GM21723 (cell line): ENCODE results near the gene LIG1.

Experiments used
- ATAC-seq: cut with Tn5 transposase; IDR thresholded peaks from one replicate; pipeline ENCODE4 v1.9.1; 2021; ENCODE audit warnings: mild to moderate bottlenecking, moderate library complexity; ENCODE audit not compliant: unreplicated experiment

The LIG1 gene

DNA sequence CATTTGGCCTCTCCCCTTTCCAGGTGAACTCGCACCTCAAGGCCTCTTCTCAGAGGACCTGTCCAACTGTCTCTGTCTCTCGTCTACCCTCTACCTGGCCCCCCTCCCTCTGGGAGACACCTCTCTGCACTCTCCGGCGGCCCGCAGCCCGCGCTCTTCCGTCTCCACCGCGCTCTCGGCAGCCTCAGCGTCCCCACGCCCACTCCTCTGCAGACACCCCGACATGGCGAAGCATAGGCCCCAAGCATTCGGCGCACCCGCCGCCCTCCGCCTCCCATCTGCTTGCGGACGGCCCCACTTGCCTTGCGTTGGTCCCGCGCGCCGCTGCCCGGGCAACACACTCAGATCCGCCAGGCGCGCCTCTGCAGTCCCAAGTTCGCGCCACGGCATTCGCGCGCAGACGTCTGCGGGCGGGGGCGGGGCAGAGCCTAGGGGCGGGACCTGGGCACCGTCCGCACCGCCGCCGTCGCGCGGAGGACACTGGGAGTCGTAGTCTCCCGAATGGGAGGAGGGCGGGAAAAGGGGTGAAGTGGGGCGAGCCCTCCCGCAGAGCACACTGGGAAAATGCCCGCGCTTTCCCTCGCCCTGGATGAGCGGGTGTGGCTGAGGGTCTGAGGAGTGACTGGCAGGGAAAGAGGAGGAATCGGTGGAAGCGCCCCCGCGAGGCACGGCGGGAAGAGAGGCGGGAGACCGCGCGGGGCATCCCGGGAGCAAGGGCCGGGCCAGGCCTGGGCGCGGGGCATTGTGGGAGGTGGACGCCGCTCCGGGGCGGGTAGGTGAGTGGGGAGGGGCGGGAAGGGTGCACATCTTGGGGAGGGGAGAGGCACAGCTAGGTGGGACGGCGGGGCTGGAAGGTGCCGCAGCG is at the start of gene LIG1, which contains the start of gene ZSWIM9:
Gene LIG1, minus strand, starts transcription at position 406 of the 865 bp plus-strand sequence. CDS start 4,778 bp downstream, outside the sequence.
Gene ZSWIM9, plus strand, starts transcription at position 742 of the 865 bp plus-strand sequence. CDS start 1,123 bp downstream, outside the sequence.
- ATAC-seq: peak; percentile 76

GRCh38 chr19:48218997-48219396 is 48.9 kb upstream of the LIG1 start:
- no peak for ATAC-seq

DNA sequence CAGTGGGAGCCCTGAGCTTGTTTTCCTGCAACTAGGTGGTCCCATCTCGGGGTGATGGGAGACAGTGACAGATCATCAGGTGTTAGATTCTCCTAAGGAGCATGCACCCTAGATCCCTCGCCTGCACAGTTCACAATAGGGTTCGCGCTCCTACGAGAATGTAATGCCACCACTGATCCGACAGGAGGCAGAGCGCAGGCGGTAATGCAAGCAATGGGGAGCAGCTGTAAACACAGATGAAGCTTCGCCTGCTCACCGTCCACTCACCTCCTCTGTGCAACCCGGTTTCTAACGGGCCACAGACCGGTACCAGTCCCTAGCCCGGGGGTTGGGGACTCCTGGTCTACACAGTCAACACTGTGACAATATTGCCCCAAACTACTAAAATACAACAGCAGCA is 46.8 kb upstream of the LIG1 start:
- no peak for ATAC-seq

- no peak for ATAC-seq
These were observed 43.8 kb upstream of the LIG1 start for GRCh38 chr19:48213959-48214358.

DNA sequence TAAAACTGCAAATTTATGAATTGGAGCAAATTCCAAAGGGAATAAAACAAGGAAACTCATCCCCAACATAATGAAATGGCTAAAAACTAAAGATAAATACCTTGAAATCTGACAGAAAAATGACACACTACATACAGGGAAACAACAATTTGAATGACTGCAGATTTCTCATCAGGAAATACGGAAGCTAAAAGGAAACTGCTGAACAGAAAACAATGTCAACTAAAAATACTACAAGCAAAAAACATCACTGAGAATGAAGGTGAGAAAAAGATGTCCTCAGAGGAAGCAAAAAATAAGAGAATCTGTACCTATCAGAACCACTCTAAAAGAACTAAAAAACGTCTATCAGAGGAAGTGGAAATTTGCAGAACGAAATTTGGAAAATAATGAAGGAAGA is 39.9 kb upstream of the LIG1 start:
- ATAC-seq: no peak

GRCh38 chr19:48206397-48207093 is 36.4 kb upstream of the LIG1 start:
- ATAC-seq: no peak

DNA sequence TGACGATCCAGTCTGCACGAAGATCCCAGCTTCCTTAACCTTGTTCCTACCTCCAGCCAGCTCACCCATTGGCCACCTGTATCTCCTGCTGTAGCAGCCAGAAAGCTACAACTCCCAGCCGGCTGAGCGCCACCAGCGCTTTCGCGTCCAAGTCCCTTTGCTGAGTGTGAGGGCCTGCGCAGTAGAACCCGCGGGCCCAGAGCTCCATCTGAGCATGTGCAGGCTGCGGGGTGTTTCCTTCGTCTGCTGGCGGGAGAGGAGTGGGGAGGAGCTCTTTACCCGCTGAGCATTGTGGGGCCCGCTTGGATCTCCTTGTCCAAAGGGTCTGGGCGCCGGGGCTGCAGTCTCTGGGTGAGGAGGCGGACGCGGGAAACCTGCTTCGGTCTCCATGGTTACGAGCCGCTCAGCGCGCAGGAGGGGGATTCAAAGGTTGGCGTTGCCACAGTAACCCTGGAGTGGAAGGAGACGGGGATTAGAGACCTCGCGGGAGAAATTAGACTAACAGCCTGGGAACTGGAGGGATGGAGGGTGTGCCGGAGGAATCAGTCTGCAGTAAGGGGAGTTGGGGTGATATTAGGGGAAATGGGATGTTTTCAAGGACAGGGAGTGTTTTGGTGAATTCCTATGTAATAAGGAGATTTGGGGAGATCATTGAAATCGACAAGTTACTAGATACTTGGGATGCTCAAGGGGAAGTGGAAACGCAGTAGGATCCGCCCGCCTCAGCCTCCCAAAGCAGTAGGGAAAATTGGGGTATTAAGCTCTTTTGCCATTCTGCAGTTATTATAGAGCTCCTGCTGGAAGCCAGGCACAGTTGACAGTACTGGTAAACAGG is 33.9 kb upstream of the LIG1 start:
- peak; percentile 89 for ATAC-seq

- ATAC-seq: no peak
These were observed 33.2 kb upstream of the LIG1 start for GRCh38 chr19:48203222-48203793.

- no peak for ATAC-seq
These were observed 27.0 kb upstream of the LIG1 start for GRCh38 chr19:48196933-48197665.

GRCh38 chr19:48196321-48196763 is 26.2 kb upstream of the LIG1 start:
- no peak for ATAC-seq

DNA sequence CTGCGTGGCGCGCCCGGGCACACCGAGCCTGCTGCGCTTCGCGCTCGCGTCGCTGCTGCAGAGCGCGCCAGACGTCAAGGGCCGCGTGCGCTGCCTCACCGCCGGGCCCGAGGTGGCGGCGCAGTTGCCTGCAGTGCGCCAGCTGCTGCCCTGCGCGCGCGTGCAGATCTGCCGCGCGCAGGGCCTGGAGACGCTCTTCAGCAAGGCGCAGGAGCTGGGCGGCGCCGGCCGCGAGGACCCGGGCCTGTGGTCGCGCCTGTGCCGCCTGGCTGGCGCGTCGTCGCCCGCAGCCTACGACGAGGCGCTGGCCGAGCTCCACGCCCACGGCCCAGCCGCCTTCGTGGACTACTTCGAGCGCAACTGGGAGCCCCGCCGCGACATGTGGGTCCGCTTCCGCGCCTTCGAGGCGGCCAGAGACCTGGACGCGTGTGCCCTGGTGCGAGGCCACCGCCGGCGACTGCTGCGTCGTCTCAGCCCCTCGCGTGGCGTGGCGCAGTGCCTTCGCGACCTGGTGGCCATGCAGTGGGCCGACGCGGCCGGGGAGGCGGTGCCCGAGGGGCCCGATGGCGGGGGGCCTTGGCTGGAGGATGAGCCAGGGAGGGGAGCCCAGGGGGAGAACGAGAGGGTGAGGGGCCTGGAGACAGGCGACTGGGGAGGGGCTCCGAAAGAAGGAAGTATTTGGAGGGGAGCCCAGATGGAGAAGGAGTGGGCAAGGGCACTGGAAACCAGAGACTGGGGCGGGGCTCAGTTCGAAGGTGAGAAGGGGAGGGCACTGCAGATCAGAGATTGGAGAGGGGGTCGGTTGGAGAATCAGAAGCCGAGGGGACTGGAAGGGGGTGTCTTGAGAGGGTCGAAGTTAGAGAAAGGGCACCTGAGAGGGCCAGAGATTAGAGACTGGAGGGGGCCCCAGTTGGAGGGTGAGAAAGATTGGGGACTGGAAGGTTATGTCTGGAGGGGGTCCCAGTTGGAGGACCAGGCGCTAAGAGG is 25.0 kb upstream of the LIG1 start:
- no peak for ATAC-seq

DNA sequence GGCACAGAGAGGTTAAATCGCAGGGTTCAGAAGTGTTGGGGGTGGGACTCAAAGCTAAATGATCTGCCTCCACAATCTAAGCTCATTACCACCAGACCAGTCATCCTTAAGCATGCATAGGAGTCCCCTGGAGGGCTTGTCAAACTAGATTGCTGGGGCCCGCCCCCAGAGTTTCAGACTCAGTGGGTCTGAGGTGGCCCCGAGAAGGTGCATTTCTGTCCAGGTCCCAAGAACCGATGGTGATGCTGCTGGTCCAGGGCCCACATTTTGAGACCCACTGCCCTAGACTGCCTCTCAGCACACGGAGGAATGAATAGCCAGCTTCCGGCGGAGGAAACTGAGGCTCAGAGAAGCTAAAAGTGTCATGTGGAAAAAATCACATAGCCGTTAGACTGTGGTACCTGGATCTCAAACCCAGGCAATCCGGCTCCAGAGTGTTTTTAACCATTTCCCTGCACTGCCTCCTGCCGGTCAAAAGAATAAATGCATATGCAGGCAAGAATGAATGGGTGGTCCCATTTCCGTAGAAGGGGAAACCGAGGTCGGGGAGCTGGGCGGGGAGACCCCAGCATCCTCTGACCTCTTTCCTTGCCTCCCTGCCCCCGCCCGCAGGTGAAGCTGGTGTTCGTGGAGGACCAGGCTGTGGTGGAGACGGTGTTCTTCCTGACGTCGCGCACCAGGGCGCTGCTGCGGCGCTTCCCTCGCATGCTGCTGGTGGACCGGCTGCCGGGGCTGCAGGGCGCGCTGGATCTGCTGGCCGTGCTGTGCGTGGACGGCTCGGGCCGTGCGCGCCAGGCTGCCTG is 24.1 kb upstream of the LIG1 start:
- ATAC-seq: no peak

DNA sequence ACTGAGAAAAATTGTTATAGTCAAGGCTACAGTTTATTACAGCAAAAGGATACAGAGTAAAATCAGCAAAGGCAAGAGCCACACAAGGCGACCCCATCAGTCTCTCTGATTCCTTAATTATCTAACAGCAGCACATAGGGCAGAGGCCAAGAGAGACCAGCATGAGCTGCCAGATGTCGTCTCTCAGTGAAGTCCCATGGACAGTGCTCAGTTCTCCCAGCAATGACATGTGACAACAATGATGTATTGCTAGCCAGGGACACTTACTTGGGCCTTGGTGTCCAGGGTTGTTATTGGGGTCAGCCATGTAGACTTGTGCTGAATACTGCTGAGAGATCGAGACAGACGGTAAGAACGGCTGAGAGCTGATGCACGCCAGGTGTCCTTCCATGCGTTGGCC is 22.6 kb upstream of the LIG1 start:
- ATAC-seq: no peak

DNA sequence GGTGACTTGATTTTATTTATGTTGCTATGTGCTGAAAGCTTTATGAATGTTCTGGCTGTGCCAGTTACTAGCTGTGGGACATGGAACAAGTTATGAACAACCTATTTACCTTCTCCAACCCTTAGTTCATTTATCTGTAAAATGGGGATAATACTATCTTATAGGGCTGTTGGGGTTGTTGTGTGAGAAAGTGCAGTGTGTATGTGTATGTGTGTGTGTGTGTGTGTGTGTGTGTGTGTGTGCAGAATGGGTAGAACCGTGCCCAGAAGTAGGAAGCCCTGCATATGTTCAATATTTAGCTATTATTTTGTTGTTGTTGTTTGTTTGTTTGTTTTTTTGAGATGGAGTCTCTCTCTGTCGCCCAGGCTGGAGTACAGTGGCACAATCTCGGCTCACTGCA is 20.7 kb upstream of the LIG1 start:
- ATAC-seq: no peak

GRCh38 chr19:48190288-48190884 is 20.2 kb upstream of the LIG1 start:
- ATAC-seq: no peak

DNA sequence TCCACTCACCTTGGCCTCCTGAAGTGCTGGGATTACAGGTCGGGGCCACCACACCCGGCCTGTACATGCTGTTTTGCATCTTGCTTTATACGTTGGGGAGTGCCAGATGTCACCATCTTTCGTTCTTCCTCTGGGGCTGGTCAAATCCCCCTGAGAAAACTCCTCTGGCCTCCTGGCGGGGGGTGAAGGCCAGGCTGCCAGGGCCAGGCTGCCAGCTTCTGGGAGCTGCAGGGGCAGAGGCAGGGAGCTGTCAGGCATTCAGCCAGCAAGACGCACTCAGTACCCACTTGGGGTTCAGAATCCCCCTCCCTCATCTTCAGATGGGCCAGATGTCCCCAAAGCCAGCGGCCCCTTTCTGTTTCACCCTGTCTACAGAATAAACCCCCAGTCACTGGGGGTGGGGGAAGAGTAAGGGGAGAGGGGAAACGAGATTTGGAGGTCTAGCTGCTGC is 16.4 kb upstream of the LIG1 start:
- no peak for ATAC-seq

GRCh38 chr19:48186015-48186414 is 15.9 kb upstream of the LIG1 start:
- ATAC-seq: no peak

- ATAC-seq: no peak
These were observed 13.2 kb upstream of the LIG1 start for GRCh38 chr19:48183356-48183755.
